ENCODE measurements around the gene ZNF180. TPM values are rescaled to one million over a fixed set of nuclear protein-coding genes. Genes with fewer than 3 reads are reported as not detected.
A peak's percentile ranks its signal among the peaks of the same experiment; 100 is the strongest.
"Not testable (repeated sequence)": the region's sequence is repeated elsewhere in the genome, so short reads cannot be mapped to it uniquely, and the experiment has no call there.

The ZNF180 gene
- total RNA-seq, 2 donors from 2014 or later = 8.3 to 18.5 TPM

DNA sequence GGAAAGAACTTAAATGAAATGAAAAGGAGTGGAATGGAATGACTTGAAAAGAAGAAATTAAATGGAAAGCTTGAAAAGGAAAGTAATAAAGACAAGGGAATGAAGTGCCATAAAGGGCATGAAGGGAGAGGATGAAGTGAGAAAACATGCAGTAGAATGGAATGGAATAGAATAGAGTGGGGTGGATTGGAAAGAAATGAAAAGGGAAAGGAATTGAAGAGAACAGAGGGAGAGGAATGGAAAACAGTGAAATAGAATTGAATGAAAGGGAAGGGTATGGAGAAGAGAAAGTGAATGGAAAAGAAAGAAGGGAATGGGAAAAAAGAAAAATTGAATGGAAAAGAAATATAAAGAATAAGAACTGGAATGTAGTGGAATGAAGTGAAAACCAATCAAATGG, 9.2 kb upstream of the ZNF180 start:
- no peak for TF ChIP-seq POLR2A (IDR thresholded peaks at IDR 0.05)
- no peak for TF ChIP-seq POLR2AphosphoS5 (IDR thresholded peaks at IDR 0.05)
- TF ChIP-seq, protein P1, sequence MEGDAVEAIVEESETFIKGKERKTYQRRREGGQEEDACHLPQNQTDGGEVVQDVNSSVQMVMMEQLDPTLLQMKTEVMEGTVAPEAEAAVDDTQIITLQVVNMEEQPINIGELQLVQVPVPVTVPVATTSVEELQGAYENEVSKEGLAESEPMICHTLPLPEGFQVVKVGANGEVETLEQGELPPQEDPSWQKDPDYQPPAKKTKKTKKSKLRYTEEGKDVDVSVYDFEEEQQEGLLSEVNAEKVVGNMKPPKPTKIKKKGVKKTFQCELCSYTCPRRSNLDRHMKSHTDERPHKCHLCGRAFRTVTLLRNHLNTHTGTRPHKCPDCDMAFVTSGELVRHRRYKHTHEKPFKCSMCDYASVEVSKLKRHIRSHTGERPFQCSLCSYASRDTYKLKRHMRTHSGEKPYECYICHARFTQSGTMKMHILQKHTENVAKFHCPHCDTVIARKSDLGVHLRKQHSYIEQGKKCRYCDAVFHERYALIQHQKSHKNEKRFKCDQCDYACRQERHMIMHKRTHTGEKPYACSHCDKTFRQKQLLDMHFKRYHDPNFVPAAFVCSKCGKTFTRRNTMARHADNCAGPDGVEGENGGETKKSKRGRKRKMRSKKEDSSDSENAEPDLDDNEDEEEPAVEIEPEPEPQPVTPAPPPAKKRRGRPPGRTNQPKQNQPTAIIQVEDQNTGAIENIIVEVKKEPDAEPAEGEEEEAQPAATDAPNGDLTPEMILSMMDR (IDR thresholded peaks at IDR 0.05) = no peak
- no peak for DNase-seq (ENCODE audit: low spot score)
- H3K4me1 ChIP-seq (replicated peaks) = no peaks in the 10 kb centered on the region
- intact Hi-C loops (cut with DNase I) = no loop called here
- no peaks in the 10 kb centered on the region for H3K27me3 ChIP-seq (replicated peaks; ENCODE audit: insufficient read depth)
- no peak overlapping the region for H3K4me3 ChIP-seq
- no peak overlapping the region for H3K27ac ChIP-seq
- H3K36me3 ChIP-seq = no peaks in the 10 kb centered on the region
- no peaks in the 10 kb centered on the region for H3K9me3 ChIP-seq

DNA sequence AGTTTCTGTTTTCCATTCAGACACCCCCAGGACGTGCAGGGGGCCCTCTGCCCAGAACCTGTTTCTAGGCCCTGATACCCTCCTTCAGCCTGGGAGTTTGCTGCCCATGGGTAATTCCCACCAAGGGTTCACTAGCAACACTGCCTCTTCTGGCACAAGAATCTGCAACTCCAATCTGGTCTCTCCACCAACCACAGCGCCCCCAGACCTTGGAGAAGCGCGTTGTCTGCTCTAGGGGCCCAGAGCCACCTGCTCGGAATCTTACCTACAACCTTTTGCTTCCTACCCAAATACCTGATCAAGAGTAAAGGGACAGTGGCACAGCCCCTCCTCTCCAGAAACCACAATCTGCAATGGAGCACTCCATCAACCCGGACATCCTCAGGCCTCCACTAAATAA, 763 bp downstream of the ZNF180 start:
- WGBS = 19% methylated on average over 6 of the region's 6 CpGs
- no peak overlapping the region for H3K27ac ChIP-seq

DNA sequence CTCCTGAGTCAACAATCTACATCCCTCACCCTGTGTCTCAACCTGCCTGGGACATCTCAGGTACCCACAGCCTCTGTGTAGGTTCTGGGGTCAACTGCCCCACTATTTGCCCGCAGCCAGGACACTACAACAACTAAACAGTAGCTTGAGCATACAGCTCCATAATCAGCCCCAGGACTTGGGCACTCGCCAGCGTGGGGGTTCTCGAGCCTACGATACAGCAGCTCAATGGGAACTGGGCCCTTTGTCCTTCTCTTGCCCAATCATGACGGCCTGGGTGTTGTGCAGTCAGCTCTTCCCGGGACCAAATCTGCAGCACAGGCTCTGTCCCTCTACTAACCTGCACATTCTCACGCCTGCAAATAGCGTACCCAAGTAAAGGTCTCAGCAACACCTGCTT, 1.3 kb downstream of the ZNF180 start:
- H3K27me3 ChIP-seq (replicated peaks; ENCODE audit: insufficient read depth) = no peaks in the 10 kb centered on the region
- peaks cover 6% of the 10 kb centered on the region for H3K4me1 ChIP-seq (replicated peaks)
- H3K36me3 ChIP-seq = peaks cover 0 to 5% of the 10 kb centered on the region in 2 donors
- intact Hi-C loops (cut with DNase I) = no loop called here
- 97% methylated on average over 9 of the region's 9 CpGs for WGBS
- no peak overlapping the region for H3K27ac ChIP-seq
- H3K9me3 ChIP-seq = no peaks in the 10 kb centered on the region
- H3K4me3 ChIP-seq = no peak overlapping the region
- DNase-seq (ENCODE audit: low spot score) = no peak
- TF ChIP-seq POLR2AphosphoS5 (IDR thresholded peaks at IDR 0.05) (no peak), POLR2A (IDR thresholded peaks at IDR 0.05) (no peak)
- TF ChIP-seq, protein P1 (IDR thresholded peaks at IDR 0.05) = no peak

More for the DNA sequence above, 763 bp downstream of the ZNF180 start:
- H3K27me3 ChIP-seq (replicated peaks; ENCODE audit: insufficient read depth) = no peaks in the 10 kb centered on the region
- intact Hi-C loops (cut with DNase I) = no loop called here
- TF ChIP-seq, protein P1 (IDR thresholded peaks at IDR 0.05) = no peak
- TF ChIP-seq POLR2AphosphoS5 (IDR thresholded peaks at IDR 0.05) (no peak), POLR2A (IDR thresholded peaks at IDR 0.05) (no peak)
- H3K36me3 ChIP-seq = no peaks in the 10 kb centered on the region
- DNase-seq (ENCODE audit: low spot score) = no peak
- H3K9me3 ChIP-seq = no peaks in the 10 kb centered on the region
- H3K4me1 ChIP-seq (replicated peaks) = peaks cover 6% of the 10 kb centered on the region
- peak overlapping the region; percentile 78 to 86 for H3K4me3 ChIP-seq

DNA sequence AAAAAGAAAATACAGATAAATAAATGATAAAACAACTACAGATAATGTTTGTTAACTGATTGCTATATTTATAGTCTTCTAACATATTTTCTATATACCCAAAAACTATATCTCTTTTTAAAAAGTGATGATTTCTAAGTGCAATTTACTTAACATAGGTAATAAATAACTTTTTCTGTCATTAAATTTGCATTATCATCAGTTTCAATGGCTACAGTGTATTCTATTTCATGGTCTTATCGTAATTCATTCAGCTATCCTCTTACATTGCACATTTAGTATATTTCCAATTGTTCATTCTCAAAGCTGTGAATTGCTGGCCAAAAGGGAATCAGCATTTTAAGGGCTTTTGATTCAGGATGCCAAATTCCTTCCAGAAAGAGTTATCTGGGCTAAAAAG, 3.6 kb downstream of the ZNF180 start:
- Histone ChIP-seq H3K4me3 (no peak overlapping the region), H3K27me3 (replicated peaks; ENCODE audit: insufficient read depth) (no peaks in the 10 kb centered on the region), H3K9me3 (no peaks in the 10 kb centered on the region), H3K4me1 (replicated peaks) (peaks cover 6% of the 10 kb centered on the region), H3K36me3 (peaks cover 0 to 9% of the 10 kb centered on the region in 2 donors), H3K27ac (no peak overlapping the region)
- intact Hi-C loops (cut with DNase I) = no loop called here
- no peak for DNase-seq (ENCODE audit: low spot score)
- 100% methylated on average over 1 of the region's 1 CpG for WGBS
- TF ChIP-seq, protein P1 (IDR thresholded peaks at IDR 0.05) = no peak
- no peak for TF ChIP-seq POLR2A (IDR thresholded peaks at IDR 0.05)
- no peak for TF ChIP-seq POLR2AphosphoS5 (IDR thresholded peaks at IDR 0.05)

DNA sequence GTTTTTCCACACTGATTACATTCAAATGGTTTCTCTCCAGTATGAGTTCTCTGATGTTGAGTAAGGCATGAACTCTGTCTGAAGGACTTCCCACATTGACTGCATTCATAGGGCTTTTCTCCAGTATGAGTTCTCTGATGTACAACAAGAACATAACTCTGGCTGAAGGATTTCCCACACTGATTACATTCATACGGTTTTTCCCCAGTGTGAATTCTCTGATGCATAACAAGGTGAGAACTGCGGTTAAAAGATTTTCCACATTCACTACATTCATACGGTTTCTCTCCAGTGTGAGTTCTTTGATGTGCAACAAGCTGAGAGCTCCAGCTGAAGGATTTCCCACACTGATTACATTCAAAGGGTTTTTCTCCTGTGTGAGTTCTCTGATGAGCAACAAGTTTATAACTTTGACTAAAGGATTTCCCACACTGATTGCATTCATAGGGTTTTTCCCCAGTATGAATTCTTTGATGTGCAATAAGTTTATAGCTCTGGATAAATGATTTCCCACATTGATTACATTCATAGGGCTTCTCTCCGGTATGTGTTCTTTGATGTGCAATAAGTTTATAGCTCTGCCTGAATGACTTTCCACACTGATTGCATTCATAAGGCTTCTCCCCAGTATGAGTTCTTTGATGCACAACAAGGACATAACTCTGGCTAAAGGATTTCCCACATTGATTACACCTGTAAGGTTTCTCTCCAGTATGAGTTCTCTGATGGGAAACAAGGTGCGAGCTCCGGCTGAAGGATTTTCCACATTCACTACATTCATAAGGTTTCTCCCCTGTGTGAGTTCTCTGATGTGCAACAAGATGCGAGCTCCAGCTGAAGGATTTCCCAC, 23.5 kb downstream of the ZNF180 start:
- intact Hi-C loops (cut with DNase I) = no loop called here
- 96% methylated on average over 7 of the region's 7 CpGs for WGBS
- Histone ChIP-seq H3K4me1 (replicated peaks) (no peaks in the 10 kb centered on the region), H3K9me3 (peaks cover 12% of the 10 kb centered on the region), H3K27ac (no peak overlapping the region), H3K4me3 (no peak overlapping the region), H3K27me3 (replicated peaks; ENCODE audit: insufficient read depth) (no peaks in the 10 kb centered on the region), H3K36me3 (peaks cover 16 to 32% of the 10 kb centered on the region in 2 donors)
- no peak for DNase-seq (ENCODE audit: low spot score)
- TF ChIP-seq, protein P1 (IDR thresholded peaks at IDR 0.05) = no peak
- TF ChIP-seq POLR2A (IDR thresholded peaks at IDR 0.05) = no peak
- TF ChIP-seq POLR2AphosphoS5 (IDR thresholded peaks at IDR 0.05) = no peak

DNA sequence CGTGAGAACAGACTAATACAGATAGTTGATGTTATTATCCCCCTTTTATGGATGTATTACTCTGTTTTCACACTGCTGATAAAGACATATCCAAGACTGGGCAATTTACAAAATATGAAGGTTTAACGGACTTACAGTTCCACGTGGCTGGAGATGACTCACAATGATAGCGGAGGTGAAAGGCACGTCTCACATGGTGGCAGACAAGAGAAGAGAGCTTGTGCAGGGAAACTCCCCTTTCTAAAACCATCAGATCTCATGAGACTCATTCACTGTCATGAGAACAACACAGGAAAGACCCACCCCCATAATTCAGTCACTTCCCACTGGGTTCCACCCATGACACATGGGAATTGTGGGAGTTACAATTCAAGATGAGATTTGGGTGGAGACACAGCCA, 31.6 kb downstream of the ZNF180 start:
- H3K4me3 ChIP-seq = not testable (repeated sequence)
- WGBS = 61% methylated on average over 5 of the region's 5 CpGs

DNA sequence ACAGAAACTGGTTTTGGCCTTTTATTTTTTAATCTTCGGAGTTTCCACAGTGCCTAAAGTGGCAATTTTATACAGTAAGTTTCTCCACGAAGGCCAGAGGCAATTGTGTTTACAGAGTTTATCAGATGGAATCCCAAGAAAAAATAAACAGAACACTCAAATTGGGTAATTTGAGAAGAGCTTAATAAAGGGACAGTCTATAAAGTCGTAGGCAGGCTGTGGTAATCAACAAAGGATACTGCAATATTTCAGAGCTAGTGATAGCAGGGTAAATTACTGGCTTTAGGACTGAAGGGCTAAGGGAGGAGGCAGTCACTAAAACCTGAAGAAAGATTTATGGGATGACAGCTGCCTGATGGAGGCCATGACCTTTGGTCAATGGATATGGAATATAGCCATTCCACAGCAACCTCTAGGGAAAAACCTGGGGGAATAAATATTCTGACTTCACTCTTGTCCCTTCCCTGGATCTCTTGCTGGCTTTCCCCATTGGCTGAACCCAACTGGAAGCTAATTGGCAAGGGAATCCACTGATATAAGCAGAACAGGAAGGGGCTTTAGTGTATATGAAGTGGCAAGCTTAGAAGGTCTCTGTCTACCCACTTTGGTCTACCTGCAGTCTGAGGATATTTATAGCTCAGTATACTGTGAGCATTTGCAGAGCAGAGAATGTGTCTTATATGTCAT, 37.6 kb downstream of the ZNF180 start:
- H3K36me3 ChIP-seq; H3K4me3 ChIP-seq; H3K27me3 ChIP-seq (replicated peaks; ENCODE audit: insufficient read depth); DNase-seq (ENCODE audit: low spot score); intact Hi-C loops (cut with DNase I); H3K9me3 ChIP-seq; H3K4me1 ChIP-seq (replicated peaks); H3K27ac ChIP-seq: not testable (repeated sequence)
- WGBS = 45% methylated on average over 3 of the region's 3 CpGs

More for the DNA sequence above, 31.6 kb downstream of the ZNF180 start:
- H3K27ac ChIP-seq; H3K9me3 ChIP-seq; H3K27me3 ChIP-seq (replicated peaks; ENCODE audit: insufficient read depth); intact Hi-C loops (cut with DNase I); DNase-seq (ENCODE audit: low spot score); H3K36me3 ChIP-seq; H3K4me1 ChIP-seq (replicated peaks): not testable (repeated sequence)
